Measurements from ENCODE around the gene ZDHHC21.

Gene ZDHHC21

DNA sequence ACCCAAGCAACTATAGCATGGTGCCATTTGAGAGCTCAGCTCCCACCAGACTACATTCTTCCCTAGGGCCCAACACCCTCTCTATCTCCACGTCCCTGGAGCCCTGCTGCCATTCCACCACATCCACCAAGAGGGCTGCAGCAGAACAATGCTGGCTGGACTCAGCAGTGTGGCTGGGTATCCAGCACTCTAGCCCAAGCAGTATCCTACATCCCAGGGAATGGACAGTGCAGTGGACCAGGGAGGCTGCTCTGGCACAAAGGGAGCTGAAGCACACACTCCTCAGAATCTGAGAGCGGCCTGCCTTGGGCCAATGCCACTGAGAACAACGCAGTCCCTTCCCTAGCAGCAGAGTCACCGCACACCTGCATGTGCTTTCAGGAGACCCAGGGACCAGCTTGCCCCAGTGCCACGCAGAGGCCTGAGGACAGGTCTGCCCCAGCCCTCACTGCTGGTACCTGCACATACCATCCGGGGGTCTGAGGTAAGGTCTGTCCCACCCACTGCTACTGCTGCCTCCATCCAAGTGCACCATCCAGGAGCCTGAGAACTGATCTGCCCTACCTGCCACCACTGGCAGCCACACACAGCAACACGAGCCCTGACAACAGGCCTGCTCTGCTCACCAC is 95.9 kb downstream of the ZDHHC21 start:
- no peak for DNase-seq

DNA sequence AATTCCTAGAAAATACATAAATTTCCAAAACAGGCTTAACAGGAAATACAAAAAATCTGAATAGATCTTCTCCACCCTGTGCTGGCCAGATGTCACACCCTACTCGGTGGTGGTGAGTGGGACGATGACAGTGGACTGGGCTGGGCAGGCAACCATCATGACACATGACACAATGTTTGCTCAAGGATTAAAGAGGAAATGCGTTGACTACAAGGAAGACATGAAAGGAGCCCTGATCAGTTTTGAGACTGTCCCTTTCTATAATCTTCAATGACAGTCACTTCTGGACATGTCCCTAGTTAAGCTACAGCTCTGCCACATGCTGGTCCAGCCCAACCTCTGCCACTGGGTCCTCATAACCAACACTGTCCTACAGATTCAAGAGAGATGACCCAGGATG is 99.8 kb downstream of the ZDHHC21 start:
- no peak for DNase-seq

DNA sequence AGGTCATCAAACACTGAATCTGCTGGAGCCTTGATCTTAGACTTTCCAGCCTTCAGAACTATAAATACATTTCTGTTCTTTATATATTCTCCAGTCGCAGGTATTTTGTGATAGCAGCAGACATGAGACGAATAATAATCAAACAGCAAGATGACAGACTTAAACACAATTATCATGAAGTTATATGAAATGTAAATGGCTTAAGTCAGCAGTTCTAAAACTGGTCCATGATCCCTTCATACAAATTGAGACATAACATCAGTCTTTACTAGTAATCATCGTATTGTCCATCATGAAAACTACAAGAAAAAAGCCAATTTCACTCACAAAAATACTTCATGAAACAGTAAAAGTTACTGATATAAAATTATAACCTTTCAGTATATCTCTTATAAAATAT is 101.8 kb downstream of the ZDHHC21 start:
- DNase-seq: no peak

DNA sequence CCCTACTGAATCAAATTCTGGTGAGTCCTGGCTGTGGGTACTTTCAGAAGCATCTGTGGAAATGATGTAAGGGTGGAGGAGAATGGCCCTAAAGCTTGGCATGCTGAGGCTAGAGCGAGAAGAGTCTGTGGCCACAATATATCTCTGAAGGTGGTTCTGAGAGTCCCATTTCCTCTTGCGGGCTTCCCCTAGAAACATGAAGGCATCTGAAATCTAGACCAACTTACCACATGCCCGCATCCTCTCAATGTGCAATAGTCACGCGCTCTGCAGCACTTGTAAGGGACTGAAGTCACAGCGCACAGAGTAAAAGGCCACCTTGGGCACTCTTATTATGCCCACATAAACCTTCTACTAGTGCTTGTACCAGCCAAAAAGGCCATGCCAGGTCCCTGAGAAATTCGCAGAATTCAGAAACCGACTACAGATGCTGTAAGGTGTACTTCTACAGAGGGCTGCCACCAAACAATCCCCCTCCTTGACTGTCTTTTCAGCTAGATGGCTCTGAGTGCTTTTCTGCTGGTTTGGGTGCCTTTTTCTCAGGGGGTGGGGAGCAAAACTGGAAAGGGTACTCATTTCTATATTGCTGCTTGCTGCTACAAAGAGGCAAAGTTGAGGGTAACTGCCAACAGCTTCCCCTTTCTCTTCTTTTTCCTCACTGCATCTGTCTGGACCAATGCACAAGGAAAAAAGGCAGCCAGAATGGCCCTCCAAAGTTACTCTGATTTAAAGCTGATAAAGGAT is 107.3 kb downstream of the ZDHHC21 start:
- DNase-seq: no peak

DNA sequence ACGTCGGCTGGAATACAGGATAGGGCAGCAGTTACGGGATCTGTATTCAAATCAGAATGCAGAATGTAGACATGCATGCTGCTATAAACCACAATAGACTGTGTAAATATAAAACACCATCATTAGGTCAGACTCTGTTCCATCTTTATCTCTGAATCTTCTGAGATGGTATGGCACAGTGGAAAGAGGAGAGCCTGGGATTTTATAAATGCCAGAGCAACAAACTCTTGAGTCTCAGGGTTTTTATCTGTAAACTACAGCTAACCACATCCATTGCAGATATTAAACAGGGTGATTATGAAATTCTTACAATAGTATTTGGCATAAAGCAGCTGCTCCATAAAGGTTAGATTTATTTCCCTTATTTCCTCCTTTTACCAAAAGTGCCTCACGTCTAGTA is 108.7 kb downstream of the ZDHHC21 start:
- DNase-seq: no peak

DNA sequence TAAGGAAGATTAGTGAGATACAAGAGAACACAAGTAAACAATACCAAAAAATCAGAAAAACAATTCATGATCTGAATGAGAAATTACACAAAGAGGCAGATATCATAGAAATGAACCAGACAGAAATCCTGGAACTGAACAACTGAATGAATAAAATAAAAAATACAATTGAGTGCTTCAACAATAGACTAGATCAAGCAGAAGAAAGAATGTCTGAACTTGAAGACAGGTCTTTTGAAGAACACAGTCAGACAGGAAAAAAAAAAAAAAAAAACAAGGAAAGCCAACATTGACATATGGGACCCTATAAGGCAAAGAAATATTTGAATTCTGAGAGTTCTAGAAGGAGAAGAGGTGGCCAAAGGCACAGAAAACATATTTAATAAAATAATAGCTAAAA is 115.2 kb downstream of the ZDHHC21 start:
- no peak for DNase-seq

DNA sequence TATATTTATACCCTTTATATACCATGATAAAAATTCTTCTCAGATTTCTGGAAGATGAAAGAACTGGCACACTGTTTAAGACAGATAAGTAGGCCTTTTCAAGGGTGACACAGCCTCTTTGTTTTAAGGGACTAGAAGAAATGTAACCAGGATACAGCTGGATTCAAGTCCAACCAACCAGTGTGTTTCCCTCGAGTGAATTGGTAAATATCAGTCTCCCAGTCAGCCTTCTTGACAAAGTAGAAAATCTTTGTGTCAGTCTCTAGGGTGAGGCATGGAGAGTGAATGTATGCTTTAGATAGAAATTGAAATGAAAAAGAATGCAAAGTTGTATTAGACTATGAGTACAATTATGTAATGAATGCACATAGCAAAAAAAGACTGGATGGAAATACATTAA is 119.1 kb downstream of the ZDHHC21 start:
- no peak for DNase-seq

DNA sequence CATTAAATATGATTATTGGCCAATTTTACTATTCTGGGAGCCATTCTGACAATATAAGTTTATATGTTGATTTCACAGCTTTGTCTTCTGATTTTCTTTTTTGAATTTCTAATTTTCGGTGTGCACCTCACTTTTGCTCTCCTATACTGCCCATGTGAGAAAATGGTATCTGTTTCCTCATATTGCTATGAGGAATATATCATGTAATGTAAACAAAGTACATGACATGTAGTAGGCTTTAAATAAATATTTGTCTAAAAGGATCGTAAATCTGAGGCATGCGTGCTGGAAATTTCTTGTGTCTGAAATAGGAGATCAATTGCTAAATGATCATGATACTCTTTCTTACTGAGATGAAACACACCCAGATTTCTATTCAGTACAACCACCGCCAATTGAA is 119.9 kb downstream of the ZDHHC21 start:
- DNase-seq: no peak

DNA sequence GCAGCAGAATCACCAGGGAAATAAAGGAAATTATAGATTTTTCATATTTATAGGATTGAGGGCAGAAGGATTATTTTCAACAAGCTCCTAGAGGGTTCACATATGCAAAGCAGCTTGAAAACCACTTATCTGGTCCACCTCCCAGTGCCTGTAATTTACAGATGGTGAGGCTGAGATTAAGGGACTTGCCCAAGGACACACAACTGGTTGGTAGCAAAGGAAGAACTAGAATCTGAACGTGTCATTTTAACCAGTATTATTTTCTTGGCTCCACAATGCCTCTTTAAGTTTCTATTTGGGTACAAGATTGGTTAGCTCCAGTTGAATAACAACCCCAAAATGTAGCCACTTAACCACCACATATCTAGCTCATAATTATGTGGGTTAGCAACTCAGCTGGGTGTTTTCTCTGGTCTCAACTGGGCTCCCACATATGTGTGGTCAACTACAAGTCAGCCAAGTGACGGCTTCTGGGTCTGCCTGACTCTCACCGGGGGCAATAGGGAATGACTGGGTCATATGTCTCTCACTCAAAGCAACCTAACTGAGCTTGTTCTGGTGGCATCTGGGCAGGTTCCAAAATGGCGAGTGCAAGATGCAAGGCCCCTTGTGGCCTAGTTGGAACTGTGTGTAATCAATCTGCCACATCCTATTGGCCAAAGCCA is 127.7 kb downstream of the ZDHHC21 start:
- DNase-seq: no peak

DNA sequence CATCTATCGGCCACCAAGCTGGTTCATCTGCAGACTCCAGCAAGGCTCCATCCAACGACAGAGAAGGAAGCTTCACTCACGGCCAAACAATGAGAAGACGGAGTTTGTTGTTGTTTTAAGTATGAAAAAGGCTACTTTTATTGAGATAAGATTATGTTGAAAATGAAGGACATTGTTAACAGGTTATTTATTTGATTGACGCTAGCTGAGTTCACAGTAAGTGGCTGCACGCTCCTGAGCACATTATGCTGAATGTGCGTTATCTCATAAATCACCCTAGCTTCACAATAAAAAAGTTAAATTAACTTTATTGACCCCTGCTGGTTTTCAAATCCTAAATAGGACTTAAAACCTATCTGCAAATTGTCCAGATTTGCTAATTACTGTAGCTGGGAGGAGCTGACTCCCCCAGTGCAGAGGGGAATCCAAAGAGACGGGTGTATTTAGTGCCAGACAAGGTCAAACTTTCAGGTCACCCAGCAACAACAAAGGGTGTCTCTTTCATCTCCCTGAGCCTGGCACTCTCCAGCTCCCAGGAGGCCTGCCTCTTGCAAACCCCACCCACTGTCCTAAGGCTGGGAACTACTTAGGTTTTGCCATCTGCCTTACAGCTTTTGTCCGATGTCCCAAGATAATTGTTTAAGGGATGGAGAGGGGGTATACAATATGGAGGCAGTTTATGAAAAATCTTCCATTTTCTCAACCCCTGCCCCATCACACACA is 129.2 kb downstream of the ZDHHC21 start:
- no peak for DNase-seq

DNA sequence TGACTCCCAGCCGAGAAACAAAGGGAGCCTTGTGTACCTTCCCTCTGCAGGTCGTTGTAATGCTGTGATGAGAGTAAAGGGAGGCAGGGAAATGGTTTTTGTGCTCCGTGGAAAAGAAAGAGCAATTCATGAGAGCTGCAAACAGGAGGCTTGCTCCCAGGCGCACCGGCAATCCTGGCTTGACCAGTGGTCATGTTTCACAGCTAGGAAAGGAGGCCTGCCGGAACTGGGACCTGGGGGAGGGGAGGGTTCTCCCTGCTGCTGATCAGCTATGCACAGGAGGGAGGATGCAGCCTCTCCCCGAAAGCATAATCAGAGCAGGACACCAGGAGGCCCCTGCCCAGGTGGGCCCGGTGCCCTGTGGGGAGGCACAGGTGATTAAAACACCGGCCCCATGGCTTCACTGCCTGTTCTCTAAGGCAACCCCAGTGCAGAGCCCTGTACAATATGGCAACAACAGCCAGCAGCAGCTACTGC is 131.3 kb downstream of the ZDHHC21 start:
- no peak for DNase-seq

All from T1000 (cell line).